Smooth muscle cell (in vitro differentiated cells): ENCODE results near the gene TMOD2. TPM values are rescaled to one million over a fixed set of nuclear protein-coding genes. Genes with fewer than 3 reads are reported as not detected.

ENCODE experiments used
- DNase-seq: peaks from one replicate; lab custom pipeline; 2025; ENCODE audit not compliant: unreplicated experiment; lab: John Stamatoyannopoulos, UW
- H2AFZ ChIP-seq: fragments of 200-600 bp; sonication (generic); 2 replicates; pipeline ENCODE4 v1.6.0; 2016; ENCODE audit warnings: antibody characterized with exemption, low read depth, mild to moderate bottlenecking
- H3F3A ChIP-seq: fragments of 200-600 bp; sonication (generic); 2 replicates; pipeline ENCODE4 v1.6.0; 2017; ENCODE audit warnings: antibody characterized with exemption, low read depth
- H3K27ac ChIP-seq: fragments of 200-600 bp; sonication (generic); 2 replicates; pipeline ENCODE4 v1.5.1; 2016; ENCODE audit warnings: low read depth, mild to moderate bottlenecking
- H3K27me3 ChIP-seq: fragments of 200-600 bp; sonication (generic); 2 replicates; pipeline ENCODE4 v1.6.1; 2016; ENCODE audit warnings: low read depth, mild to moderate bottlenecking
- H3K36me3 ChIP-seq: fragments of 200-600 bp; sonication (generic); 2 replicates; pipeline ENCODE4 v1.5.1; 2016; ENCODE audit warnings: low read depth
- H3K4me1 ChIP-seq: fragments of 200-600 bp; sonication (generic); 2 replicates; pipeline ENCODE4 v1.5.1; 2016; ENCODE audit warnings: low read depth
- H3K4me2 ChIP-seq: fragments of 200-600 bp; sonication (generic); 2 replicates; pipeline ENCODE4 v1.6.0; 2016; ENCODE audit warnings: mild to moderate bottlenecking
- H3K4me3 ChIP-seq: fragments of 200-600 bp; sonication (generic); 2 replicates; pipeline ENCODE4 v1.5.1; 2016; ENCODE audit warnings: mild to moderate bottlenecking
- H3K79me2 ChIP-seq: fragments of 200-600 bp; sonication (generic); 2 replicates; pipeline ENCODE4 v1.6.0; 2016; ENCODE audit warnings: low read depth, mild to moderate bottlenecking
- H3K9ac ChIP-seq: fragments of 200-600 bp; sonication (generic); 2 replicates; pipeline ENCODE4 v1.6.0; 2016; ENCODE audit warnings: low read depth
- H3K9me3 ChIP-seq: fragments of 200-600 bp; sonication (generic); replicated peaks from 2 replicates; pipeline ENCODE4 v1.5.1; 2016; ENCODE audit warnings: low read depth
- H4K20me1 ChIP-seq: fragments of 200-600 bp; sonication (generic); 2 replicates; pipeline ENCODE4 v1.6.0; 2016; ENCODE audit warnings: low read depth
- CTCF ChIP-seq: fragments of 200-600 bp; sonication (generic); IDR thresholded peaks from 2 replicates; pipeline ENCODE4 v1.5.1; 2017; ENCODE audit warnings: borderline replicate concordance, mild to moderate bottlenecking, antibody characterized with exemption; ENCODE audit not compliant: insufficient read depth, poor library complexity, severe bottlenecking
- WGBS: methylation state at CpG from one replicate; pipeline ENCODE4 v1.1.7; 2016; ENCODE audit warnings: low lambda C conversion rate; 5-methylcytosine and 5-hydroxymethylcytosine counted together
- polyA plus RNA-seq: library from polyadenylated mRNA; unstranded; fragments of >200 nt; fragmentation: Nextera tagmentation; extraction: Ambion mirVana; gene quantifications from 2 replicates; pipeline ENCODE4 v1.2.1, GENCODE V29; 2016
- total RNA-seq: library from RNA; depleted of rRNA; stranded (reverse); fragments of >200 nt; gene quantifications from 2 replicates; pipeline ENCODE4 v1.2.3, GENCODE V29; 2014

The TMOD2 gene
- total and polyA plus RNA-seq, 2 experiments from 2014 or later: 1.5 to 4.2 TPM

GRCh38 chr15:51844747-51845426 is 93.5 kb downstream of the TMOD2 start:
- no peaks in the 10 kb centered on the region for H3K9me3 ChIP-seq
- H3K4me3 ChIP-seq: no peak overlapping the region
- H2AFZ ChIP-seq: no peak overlapping the region
- no peaks in the 10 kb centered on the region for H3K27me3 ChIP-seq
- H3K79me2 ChIP-seq: peaks cover 95% of the 10 kb centered on the region
- peak overlapping the region; percentile 83 for H3K27ac ChIP-seq
- no peak for DNase-seq
- no peak for TF ChIP-seq CTCF
- H3K36me3 ChIP-seq: no peaks in the 10 kb centered on the region
- peaks cover 5% of the 10 kb centered on the region for H3F3A ChIP-seq
- peak overlapping the region; percentile 12 for H3K4me2 ChIP-seq
- H4K20me1 ChIP-seq: peaks cover 100% of the 10 kb centered on the region
- H3K9ac ChIP-seq: no peak overlapping the region
- 78% methylated on average over 4 of the region's 4 CpGs for WGBS
- H3K4me1 ChIP-seq: peaks cover 28% of the 10 kb centered on the region

- H3F3A ChIP-seq: peaks cover 5% of the 10 kb centered on the region
- peak overlapping the region; percentile 32 for H3K9ac ChIP-seq
- no peak overlapping the region for H2AFZ ChIP-seq
- no peaks in the 10 kb centered on the region for H3K27me3 ChIP-seq
- H3K9me3 ChIP-seq: no peaks in the 10 kb centered on the region
- no peaks in the 10 kb centered on the region for H3K36me3 ChIP-seq
- H3K4me2 ChIP-seq: peak overlapping the region; percentile 66
- H4K20me1 ChIP-seq: peaks cover 100% of the 10 kb centered on the region
- peak overlapping the region; percentile 83 for H3K27ac ChIP-seq
- WGBS: 72% methylated on average over 3 of the region's 3 CpGs
- no peak for DNase-seq
- peaks cover 28% of the 10 kb centered on the region for H3K4me1 ChIP-seq
- H3K79me2 ChIP-seq: peaks cover 95% of the 10 kb centered on the region
- TF ChIP-seq CTCF: no peak
- no peak overlapping the region for H3K4me3 ChIP-seq
Measured at GRCh38 chr15:51846066-51846462, 94.7 kb downstream of the TMOD2 start.

DNA sequence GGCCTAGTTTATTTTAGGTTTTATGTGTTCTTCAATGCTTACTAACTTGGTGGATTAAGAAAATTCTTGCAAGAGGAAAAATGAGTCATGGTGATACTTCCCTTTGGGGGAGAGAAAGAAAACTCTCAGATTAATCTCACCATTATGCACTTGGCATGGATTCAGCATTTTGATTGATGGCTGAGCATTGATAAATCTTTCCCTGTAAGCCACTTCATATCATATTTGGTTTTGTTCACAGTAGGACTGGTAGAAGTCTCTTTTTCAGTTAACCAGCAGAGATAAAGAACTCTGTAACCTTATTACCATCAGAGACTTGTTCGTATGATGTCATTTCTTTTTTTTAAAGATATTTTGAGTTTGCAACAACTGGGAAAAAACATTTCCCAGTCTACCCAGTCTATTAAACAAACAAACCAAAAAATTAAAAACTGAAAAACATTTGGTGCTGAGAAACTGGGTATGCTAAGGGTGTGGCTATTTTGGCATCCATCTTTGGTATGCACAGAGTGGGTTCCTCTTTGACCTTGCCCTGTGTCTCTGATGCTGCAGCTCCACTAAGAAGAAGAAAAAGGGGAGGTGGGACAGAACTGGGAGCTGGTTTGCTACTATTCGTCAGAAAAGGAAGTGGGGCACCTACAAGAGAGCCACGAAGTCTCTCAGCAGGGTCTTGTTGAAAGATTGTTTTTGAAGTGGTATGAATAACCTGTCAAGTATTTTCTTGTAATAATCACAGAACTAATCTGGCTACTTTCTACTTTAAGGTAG is 95.2 kb downstream of the TMOD2 start:
- Histone ChIP-seq H3K79me2 (peaks cover 95% of the 10 kb centered on the region), H3K27ac (peak overlapping the region; percentile 83), H2AFZ (no peak overlapping the region), H3K4me3 (no peak overlapping the region), H3F3A (peaks cover 5% of the 10 kb centered on the region), H3K4me2 (peak overlapping the region; percentile 66), H3K9ac (peak overlapping the region; percentile 32), H3K27me3 (no peaks in the 10 kb centered on the region), H3K4me1 (peaks cover 28% of the 10 kb centered on the region), H3K36me3 (no peaks in the 10 kb centered on the region), H3K9me3 (no peaks in the 10 kb centered on the region), H4K20me1 (peaks cover 100% of the 10 kb centered on the region)
- DNase-seq: no peak
- WGBS: 31% methylated on average over 3 of the region's 3 CpGs
- TF ChIP-seq CTCF: no peak
